Measurements from ENCODE around the gene GLYATL1.

Gene GLYATL1, protein sequence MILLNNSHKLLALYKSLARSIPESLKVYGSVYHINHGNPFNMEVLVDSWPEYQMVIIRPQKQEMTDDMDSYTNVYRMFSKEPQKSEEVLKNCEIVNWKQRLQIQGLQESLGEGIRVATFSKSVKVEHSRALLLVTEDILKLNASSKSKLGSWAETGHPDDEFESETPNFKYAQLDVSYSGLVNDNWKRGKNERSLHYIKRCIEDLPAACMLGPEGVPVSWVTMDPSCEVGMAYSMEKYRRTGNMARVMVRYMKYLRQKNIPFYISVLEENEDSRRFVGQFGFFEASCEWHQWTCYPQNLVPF

DNA sequence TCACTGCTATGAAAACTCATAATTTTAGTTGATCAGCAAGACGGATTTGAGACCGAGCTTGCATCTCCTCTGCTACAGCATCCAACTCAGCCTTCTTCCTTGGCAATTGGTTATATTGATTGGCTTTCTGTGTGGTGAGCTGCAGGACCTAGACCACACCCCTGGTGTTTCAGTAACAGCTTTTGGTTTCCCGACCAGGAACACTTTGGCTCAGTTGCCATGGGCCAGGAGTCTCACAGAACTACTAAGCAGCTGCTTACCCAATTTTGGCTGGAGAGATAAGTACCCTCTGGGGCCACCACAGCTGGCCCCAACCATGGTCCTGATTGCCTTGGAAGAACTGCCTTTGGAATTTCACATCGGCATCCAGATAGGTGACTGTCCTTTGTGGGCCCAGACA, at the start of gene GLYATL1:
Gene GLYATL1, plus strand, starts transcription at position 212 of the 400 bp plus-strand sequence. CDS start 7,600 bp downstream, outside the sequence.
- ChIA-PET CTCF (interaction anchor here (0.9 to 1.2 kb wide), 2 partner anchors 19 to 33 kb away, joined by 3 read pairs; no protein-coding TSS in a partner anchor), POLR2A (interaction anchor here (0.6 kb wide), 1 partner anchor 181 kb away, joined by 4 read pairs; no protein-coding TSS in a partner anchor)
- Histone ChIP-seq H3K4me3 (ENCODE audit: low read depth, low read length) (no peak within 1 kb of the TSS), H3K36me3 (ENCODE audit: control insufficient read depth in 2 of 2, insufficient read depth in 1 of 2, low read length in 2 of 2) (no peaks in the 10 kb centered on the region), H3K4me1 (ENCODE audit: control insufficient read depth, insufficient read depth, low read length) (no peaks in the 10 kb centered on the region), H3K9me3 (ENCODE audit: control insufficient read depth, insufficient read depth, low read depth, low read length) (no peaks in the 10 kb centered on the region), H3K27ac (ENCODE audit: extremely low read depth, low read depth, low read length) (no peak within 1 kb of the TSS)
- TF ChIP-seq, protein P1, sequence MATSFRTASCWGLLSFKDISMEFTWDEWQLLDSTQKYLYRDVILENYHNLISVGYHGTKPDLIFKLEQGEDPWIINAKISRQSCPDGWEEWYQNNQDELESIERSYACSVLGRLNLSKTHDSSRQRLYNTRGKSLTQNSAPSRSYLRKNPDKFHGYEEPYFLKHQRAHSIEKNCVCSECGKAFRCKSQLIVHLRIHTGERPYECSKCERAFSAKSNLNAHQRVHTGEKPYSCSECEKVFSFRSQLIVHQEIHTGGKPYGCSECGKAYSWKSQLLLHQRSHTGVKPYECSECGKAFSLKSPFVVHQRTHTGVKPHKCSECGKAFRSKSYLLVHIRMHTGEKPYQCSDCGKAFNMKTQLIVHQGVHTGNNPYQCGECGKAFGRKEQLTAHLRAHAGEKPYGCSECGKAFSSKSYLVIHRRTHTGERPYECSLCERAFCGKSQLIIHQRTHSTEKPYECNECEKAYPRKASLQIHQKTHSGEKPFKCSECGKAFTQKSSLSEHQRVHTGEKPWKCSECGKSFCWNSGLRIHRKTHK (tag by site-specific recombination; IDR thresholded peaks at IDR 0.05): no peak
- TF ChIP-seq ZNF394 (tag by site-specific recombination; IDR thresholded peaks at IDR 0.05; ENCODE audit: borderline replicate concordance) (no peak), ZNF354C (tag by site-specific recombination; IDR thresholded peaks at IDR 0.05; ENCODE audit: borderline replicate concordance, low read depth) (no peak), ZNF174 (tag by site-specific recombination; IDR thresholded peaks at IDR 0.05) (no peak), ZNF701 (tag by site-specific recombination; IDR thresholded peaks at IDR 0.05) (no peak), ZNF266 (tag by site-specific recombination; IDR thresholded peaks at IDR 0.05; ENCODE audit: low read depth) (no peak), ZBTB21 (tag by site-specific recombination; IDR thresholded peaks at IDR 0.05) (no peak), TCF7L2 (IDR thresholded peaks at IDR 0.05; ENCODE audit: borderline replicate concordance, low read depth, low read length) (no peak), KLF1 (tag by site-specific recombination; IDR thresholded peaks at IDR 0.05) (no peak), ZNF623 (tag by site-specific recombination; IDR thresholded peaks at IDR 0.05) (no peak), ZNF10 (tag by site-specific recombination; IDR thresholded peaks at IDR 0.05) (no peak), SALL2 (tag by site-specific recombination; IDR thresholded peaks at IDR 0.05; ENCODE audit: borderline replicate concordance) (no peak)
- TF ChIP-seq, protein P2, sequence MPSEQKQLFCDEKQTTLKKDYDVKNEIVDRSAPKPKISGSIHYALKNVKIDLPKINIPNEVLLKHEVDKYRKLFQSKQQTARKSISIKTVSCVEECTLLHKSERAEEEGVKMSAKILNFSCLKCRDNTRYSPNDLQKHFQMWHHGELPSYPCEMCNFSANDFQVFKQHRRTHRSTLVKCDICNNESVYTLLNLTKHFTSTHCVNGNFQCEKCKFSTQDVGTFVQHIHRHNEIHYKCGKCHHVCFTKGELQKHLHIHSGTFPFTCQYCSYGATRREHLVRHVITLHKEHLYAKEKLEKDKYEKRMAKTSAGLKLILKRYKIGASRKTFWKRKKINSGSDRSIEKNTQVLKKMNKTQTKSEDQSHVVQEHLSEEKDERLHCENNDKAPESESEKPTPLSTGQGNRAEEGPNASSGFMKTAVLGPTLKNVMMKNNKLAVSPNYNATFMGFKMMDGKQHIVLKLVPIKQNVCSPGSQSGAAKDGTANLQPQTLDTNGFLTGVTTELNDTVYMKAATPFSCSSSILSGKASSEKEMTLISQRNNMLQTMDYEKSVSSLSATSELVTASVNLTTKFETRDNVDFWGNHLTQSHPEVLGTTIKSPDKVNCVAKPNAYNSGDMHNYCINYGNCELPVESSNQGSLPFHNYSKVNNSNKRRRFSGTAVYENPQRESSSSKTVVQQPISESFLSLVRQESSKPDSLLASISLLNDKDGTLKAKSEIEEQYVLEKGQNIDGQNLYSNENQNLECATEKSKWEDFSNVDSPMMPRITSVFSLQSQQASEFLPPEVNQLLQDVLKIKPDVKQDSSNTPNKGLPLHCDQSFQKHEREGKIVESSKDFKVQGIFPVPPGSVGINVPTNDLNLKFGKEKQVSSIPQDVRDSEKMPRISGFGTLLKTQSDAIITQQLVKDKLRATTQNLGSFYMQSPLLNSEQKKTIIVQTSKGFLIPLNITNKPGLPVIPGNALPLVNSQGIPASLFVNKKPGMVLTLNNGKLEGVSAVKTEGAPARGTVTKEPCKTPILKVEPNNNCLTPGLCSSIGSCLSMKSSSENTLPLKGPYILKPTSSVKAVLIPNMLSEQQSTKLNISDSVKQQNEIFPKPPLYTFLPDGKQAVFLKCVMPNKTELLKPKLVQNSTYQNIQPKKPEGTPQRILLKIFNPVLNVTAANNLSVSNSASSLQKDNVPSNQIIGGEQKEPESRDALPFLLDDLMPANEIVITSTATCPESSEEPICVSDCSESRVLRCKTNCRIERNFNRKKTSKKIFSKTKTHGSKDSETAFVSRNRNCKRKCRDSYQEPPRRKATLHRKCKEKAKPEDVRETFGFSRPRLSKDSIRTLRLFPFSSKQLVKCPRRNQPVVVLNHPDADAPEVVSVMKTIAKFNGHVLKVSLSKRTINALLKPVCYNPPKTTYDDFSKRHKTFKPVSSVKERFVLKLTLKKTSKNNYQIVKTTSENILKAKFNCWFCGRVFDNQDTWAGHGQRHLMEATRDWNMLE (tag by site-specific recombination; conservative IDR thresholded peaks at IDR 0.05; ENCODE audit: low read depth): no peak
- TF ChIP-seq, protein P3, sequence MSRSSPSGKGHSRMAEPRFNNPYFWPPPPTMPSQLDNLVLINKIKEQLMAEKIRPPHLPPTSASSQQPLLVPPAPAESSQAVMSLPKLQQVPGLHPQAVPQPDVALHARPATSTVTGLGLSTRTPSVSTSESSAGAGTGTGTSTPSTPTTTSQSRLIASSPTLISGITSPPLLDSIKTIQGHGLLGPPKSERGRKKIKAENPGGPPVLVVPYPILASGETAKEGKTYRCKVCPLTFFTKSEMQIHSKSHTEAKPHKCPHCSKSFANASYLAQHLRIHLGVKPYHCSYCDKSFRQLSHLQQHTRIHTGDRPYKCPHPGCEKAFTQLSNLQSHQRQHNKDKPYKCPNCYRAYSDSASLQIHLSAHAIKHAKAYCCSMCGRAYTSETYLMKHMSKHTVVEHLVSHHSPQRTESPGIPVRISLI (tag by site-specific recombination; IDR thresholded peaks at IDR 0.05): no peak
- TF ChIP-seq, protein P4, sequence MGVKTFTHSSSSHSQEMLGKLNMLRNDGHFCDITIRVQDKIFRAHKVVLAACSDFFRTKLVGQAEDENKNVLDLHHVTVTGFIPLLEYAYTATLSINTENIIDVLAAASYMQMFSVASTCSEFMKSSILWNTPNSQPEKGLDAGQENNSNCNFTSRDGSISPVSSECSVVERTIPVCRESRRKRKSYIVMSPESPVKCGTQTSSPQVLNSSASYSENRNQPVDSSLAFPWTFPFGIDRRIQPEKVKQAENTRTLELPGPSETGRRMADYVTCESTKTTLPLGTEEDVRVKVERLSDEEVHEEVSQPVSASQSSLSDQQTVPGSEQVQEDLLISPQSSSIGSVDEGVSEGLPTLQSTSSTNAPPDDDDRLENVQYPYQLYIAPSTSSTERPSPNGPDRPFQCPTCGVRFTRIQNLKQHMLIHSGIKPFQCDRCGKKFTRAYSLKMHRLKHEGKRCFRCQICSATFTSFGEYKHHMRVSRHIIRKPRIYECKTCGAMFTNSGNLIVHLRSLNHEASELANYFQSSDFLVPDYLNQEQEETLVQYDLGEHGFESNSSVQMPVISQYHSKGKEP (tag by site-specific recombination; IDR thresholded peaks at IDR 0.05): no peak
